Measurements from ENCODE around the gene INPP5D.

DNA sequence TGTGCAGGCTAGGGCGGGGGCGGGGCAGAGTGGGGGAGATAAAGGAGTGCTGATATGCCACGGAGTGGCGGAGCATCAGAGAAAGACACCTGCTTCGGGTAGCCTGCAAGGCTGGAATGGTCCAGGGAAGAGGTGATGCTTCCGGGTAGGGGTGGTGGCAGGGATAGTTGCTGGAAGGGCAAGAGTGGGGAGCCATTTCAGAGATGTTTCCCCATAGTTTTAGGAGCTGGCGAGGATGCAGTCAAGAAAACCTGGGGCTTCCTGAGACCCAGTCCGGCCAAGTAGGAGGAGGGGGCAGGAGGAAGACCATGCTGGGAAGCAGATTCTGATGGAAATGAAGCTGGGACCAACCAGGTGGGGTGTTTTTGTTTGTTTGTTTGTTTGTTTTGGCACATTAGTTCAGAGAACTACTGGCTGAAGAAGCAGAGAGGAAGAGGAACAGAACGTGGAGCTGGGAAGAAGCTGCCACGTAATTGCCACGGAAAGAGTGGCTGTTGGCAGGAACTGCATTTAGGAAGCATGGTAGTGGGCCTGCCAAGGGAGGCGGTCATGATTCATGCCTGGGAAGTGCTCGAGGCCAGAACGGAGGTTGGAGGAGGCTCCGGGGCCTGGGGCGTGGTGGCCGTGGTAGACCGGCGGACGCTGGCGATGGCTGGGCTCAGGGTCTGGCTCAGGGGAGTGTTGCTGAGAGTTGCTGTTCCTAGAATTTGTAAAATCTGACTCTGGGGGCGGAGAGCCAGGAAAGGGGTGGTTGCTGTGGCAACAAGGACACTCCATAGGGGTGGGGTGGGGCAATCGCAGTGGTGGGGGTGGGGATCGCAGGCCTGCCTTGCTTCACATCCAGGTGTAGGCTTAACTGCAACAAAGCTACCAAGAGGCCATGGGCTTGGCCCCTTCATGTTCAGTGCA, 8.6 kb upstream of the INPP5D start:
- TF ChIP-seq CTCF (IDR thresholded peaks at IDR 0.05) (no peak), POLR2A (IDR thresholded peaks at IDR 0.05) (no peak), POLR2AphosphoS5 (IDR thresholded peaks at IDR 0.05) (no peak), EP300 (IDR thresholded peaks at IDR 0.05; ENCODE audit: low read depth) (no peak)

Measured in transverse colon (tissue), 4 donors.